Measurements from ENCODE around the gene CCL18. TPM values are rescaled to one million over a fixed set of nuclear protein-coding genes. Genes with fewer than 3 reads are reported as not detected.

Gene CCL18
- polyA plus RNA-seq, 2 of the 4 experiments (the other 2 are of a cell fraction) = not detected

DNA sequence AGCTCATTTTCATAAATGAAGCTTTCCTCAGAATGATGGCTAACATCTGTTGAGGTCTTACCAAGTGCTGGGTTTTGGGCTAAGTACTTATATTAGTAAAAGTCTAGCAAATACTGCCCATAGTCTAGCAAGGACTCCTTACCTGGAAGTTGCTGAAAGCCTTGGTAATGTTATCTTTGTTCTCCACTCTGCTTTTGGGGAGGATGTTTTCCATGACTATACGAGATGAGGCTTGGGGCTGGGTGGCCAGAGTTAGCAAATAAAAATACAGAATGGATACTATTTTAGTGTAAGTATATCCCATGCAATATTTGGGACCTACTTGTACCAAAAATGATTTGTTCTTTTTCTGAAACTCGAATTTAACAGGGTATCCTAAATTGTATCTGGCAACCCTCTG, 7.7 kb downstream of the CCL18 start (continued):
- TF ChIP-seq, protein P1, sequence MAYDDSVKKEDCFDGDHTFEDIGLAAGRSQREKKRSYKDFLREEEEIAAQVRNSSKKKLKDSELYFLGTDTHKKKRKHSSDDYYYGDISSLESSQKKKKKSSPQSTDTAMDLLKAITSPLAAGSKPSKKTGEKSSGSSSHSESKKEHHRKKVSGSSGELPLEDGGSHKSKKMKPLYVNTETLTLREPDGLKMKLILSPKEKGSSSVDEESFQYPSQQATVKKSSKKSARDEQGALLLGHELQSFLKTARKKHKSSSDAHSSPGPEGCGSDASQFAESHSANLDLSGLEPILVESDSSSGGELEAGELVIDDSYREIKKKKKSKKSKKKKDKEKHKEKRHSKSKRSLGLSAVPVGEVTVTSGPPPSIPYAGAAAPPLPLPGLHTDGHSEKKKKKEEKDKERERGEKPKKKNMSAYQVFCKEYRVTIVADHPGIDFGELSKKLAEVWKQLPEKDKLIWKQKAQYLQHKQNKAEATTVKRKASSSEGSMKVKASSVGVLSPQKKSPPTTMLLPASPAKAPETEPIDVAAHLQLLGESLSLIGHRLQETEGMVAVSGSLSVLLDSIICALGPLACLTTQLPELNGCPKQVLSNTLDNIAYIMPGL (CRISPR knock-in tag; IDR thresholded peaks at IDR 0.05; ENCODE audit: borderline replicate concordance) = no peak
- TF ChIP-seq, protein P2, sequence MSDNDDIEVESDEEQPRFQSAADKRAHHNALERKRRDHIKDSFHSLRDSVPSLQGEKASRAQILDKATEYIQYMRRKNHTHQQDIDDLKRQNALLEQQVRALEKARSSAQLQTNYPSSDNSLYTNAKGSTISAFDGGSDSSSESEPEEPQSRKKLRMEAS (IDR thresholded peaks at IDR 0.05) = no peak
- no peak for TF ChIP-seq GATA3 (IDR thresholded peaks at IDR 0.05; ENCODE audit: borderline replicate concordance)

DNA sequence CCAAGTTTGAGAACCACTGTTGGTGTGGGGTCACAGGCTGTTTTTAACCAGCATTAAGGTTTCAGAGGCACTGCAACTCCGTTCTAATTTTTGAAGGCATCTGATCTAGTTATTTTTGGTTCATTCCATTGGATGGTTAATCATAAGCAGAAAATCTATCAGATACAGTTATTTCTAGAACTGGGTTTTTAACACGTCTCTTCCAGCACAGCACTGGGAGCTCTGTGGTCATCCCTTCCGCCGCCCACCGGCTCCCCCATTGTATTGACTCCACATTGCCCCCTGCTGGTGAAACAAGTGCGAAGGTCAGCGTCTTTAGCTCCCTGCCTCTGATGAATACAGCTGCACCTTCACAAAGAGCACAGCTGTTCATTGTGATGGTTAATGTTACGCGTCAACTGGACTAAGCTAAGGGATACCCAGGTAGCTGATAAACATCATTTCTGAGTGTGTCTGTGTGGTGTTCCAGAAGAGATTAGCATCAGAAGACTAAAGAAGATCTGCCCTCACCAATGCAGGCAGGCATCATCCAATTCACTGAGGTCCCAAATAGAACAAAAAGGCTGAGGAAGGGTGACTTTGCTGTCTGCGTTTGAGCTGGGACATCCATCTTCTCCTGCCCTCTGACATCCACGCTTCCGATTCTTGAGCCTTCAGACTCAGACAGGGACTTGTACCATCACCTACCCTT, 8.5 kb downstream of the CCL18 start:
- WGBS (ENCODE audit: missing lambda C conversion rate) = 20% methylated on average over 12 of the region's 12 CpGs
- DNase-seq (ENCODE audit: low read depth in 1 of 2, low spot score in 1 of 2) (peak; percentile 52 to 70), FAIRE-seq (no peak), ATAC-seq (peak; percentile 73 to 93)
- no peak for TF ChIP-seq EHMT2 (IDR thresholded peaks at IDR 0.05; ENCODE audit: low read depth)
- no peak for TF ChIP-seq ZFP36 (IDR thresholded peaks at IDR 0.05; ENCODE audit: borderline replicate concordance, partially characterized antibody)
- TF ChIP-seq SMC3 (IDR thresholded peaks at IDR 0.05) = peak; percentile 57
- peak; percentile 38 for TF ChIP-seq MAFK (IDR thresholded peaks at IDR 0.05; ENCODE audit: partially characterized antibody)
- no peak for TF ChIP-seq CBX2 (IDR thresholded peaks at IDR 0.05; ENCODE audit: borderline replicate concordance, low read depth)
- no peak for TF ChIP-seq NPAS2 (CRISPR knock-in tag; IDR thresholded peaks at IDR 0.05; ENCODE audit: borderline replicate concordance)
- no peak for TF ChIP-seq MYC (IDR thresholded peaks at IDR 0.05; ENCODE audit: borderline replicate concordance, low read length)
- TF ChIP-seq, protein P3, sequence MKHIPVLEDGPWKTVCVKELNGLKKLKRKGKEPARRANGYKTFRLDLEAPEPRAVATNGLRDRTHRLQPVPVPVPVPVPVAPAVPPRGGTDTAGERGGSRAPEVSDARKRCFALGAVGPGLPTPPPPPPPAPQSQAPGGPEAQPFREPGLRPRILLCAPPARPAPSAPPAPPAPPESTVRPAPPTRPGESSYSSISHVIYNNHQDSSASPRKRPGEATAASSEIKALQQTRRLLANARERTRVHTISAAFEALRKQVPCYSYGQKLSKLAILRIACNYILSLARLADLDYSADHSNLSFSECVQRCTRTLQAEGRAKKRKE (CRISPR knock-in tag; IDR thresholded peaks at IDR 0.05; ENCODE audit: low read depth) = no peak
- TF ChIP-seq SREBF2 (IDR thresholded peaks at IDR 0.05) = no peak
- TF ChIP-seq, protein P4, sequence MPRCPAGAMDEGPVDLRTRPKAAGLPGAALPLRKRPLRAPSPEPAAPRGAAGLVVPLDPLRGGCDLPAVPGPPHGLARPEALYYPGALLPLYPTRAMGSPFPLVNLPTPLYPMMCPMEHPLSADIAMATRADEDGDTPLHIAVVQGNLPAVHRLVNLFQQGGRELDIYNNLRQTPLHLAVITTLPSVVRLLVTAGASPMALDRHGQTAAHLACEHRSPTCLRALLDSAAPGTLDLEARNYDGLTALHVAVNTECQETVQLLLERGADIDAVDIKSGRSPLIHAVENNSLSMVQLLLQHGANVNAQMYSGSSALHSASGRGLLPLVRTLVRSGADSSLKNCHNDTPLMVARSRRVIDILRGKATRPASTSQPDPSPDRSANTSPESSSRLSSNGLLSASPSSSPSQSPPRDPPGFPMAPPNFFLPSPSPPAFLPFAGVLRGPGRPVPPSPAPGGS (IDR thresholded peaks at IDR 0.05) = no peak
- no peak for TF ChIP-seq KDM5A (IDR thresholded peaks at IDR 0.05)
- TF ChIP-seq HOXB13 (CRISPR knock-in tag; IDR thresholded peaks at IDR 0.05; ENCODE audit: low read depth) = no peak
- TF ChIP-seq, protein P5, sequence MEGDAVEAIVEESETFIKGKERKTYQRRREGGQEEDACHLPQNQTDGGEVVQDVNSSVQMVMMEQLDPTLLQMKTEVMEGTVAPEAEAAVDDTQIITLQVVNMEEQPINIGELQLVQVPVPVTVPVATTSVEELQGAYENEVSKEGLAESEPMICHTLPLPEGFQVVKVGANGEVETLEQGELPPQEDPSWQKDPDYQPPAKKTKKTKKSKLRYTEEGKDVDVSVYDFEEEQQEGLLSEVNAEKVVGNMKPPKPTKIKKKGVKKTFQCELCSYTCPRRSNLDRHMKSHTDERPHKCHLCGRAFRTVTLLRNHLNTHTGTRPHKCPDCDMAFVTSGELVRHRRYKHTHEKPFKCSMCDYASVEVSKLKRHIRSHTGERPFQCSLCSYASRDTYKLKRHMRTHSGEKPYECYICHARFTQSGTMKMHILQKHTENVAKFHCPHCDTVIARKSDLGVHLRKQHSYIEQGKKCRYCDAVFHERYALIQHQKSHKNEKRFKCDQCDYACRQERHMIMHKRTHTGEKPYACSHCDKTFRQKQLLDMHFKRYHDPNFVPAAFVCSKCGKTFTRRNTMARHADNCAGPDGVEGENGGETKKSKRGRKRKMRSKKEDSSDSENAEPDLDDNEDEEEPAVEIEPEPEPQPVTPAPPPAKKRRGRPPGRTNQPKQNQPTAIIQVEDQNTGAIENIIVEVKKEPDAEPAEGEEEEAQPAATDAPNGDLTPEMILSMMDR (IDR thresholded peaks at IDR 0.05) = peak; percentile 70
- no peak for TF ChIP-seq EHF (CRISPR knock-in tag; IDR thresholded peaks at IDR 0.05)
- peak; percentile 34 to 51; a peak in 2 of 5 replicates for TF ChIP-seq RAD21 (conservative IDR thresholded peaks at IDR 0.05 in 1 of 2, IDR thresholded peaks at IDR 0.05 in 1 of 2)
- TF ChIP-seq, protein P6, sequence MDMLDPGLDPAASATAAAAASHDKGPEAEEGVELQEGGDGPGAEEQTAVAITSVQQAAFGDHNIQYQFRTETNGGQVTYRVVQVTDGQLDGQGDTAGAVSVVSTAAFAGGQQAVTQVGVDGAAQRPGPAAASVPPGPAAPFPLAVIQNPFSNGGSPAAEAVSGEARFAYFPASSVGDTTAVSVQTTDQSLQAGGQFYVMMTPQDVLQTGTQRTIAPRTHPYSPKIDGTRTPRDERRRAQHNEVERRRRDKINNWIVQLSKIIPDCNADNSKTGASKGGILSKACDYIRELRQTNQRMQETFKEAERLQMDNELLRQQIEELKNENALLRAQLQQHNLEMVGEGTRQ (IDR thresholded peaks at IDR 0.05) = no peak
- no peak for TF ChIP-seq EP300 (IDR thresholded peaks at IDR 0.05)
- TF ChIP-seq, protein P7, sequence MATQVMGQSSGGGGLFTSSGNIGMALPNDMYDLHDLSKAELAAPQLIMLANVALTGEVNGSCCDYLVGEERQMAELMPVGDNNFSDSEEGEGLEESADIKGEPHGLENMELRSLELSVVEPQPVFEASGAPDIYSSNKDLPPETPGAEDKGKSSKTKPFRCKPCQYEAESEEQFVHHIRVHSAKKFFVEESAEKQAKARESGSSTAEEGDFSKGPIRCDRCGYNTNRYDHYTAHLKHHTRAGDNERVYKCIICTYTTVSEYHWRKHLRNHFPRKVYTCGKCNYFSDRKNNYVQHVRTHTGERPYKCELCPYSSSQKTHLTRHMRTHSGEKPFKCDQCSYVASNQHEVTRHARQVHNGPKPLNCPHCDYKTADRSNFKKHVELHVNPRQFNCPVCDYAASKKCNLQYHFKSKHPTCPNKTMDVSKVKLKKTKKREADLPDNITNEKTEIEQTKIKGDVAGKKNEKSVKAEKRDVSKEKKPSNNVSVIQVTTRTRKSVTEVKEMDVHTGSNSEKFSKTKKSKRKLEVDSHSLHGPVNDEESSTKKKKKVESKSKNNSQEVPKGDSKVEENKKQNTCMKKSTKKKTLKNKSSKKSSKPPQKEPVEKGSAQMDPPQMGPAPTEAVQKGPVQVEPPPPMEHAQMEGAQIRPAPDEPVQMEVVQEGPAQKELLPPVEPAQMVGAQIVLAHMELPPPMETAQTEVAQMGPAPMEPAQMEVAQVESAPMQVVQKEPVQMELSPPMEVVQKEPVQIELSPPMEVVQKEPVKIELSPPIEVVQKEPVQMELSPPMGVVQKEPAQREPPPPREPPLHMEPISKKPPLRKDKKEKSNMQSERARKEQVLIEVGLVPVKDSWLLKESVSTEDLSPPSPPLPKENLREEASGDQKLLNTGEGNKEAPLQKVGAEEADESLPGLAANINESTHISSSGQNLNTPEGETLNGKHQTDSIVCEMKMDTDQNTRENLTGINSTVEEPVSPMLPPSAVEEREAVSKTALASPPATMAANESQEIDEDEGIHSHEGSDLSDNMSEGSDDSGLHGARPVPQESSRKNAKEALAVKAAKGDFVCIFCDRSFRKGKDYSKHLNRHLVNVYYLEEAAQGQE (IDR thresholded peaks at IDR 0.05) = no peak
- no peak for TF ChIP-seq RARB (CRISPR knock-in tag; IDR thresholded peaks at IDR 0.05)
- TF ChIP-seq ZC3H11A (IDR thresholded peaks at IDR 0.05) = no peak
- Histone ChIP-seq H3K4me2 (no peak overlapping the region), H3K4me1 (no peaks in the 10 kb centered on the region), H3K9me3 (no peaks in the 10 kb centered on the region), H3K27ac (no peak overlapping the region), H3K4me3 (no peak overlapping the region)
- CTCF ChIA-PET = interaction anchor here (0.6 to 3.8 kb wide), 29 partner anchors 10 to 411 kb away, joined by 3 to 22 read pairs (median 4); partner anchors contain the start of genes CCL16, CCL18, CCL3 and CCL3L1
- POLR2A ChIA-PET = no interaction called here
